Measurements from ENCODE around the gene MOGAT3. TPM values are rescaled to one million over a fixed set of nuclear protein-coding genes. Genes with fewer than 3 reads are reported as not detected.
A peak's percentile ranks its signal among the peaks of the same experiment; 100 is the strongest.

MOGAT3 gene
- total and polyA plus RNA-seq, 2 experiments from 2014 or later = 0.44 TPM; not detected in 1

- TF ChIP-seq CTCF (conservative IDR thresholded peaks at IDR 0.05; ENCODE audit: low read depth in 2 of 2) (no peak), ZNF114 (CRISPR knock-in tag; IDR thresholded peaks at IDR 0.05) (no peak), ETS1 (IDR thresholded peaks at IDR 0.05) (no peak), ZNF331 (CRISPR knock-in tag; IDR thresholded peaks at IDR 0.05; ENCODE audit: low read depth) (no peak), NANOG (IDR thresholded peaks at IDR 0.05; ENCODE audit: borderline replicate concordance) (no peak), EZH2 (IDR thresholded peaks at IDR 0.05; ENCODE audit: low read depth, unreplicated experiment) (no peak)
Observed at GRCh38 chr7:101241015-101241363, 40.2 kb upstream of the MOGAT3 start (continued).

GRCh38 chr7:101240226-101241014 is 39.6 kb upstream of the MOGAT3 start:
- H3K27ac Mint-ChIP-seq = no peak overlapping the region; the same call in 1 of the 2 replicates
- Histone ChIP-seq H3K27me3 (ENCODE audit: insufficient read depth) (no peaks in the 10 kb centered on the region), H3F3A (replicated peaks; ENCODE audit: low read depth) (peaks cover 27% of the 10 kb centered on the region), H3K36me3 (ENCODE audit: insufficient read depth) (no peaks in the 10 kb centered on the region), H3K79me2 (replicated peaks; ENCODE audit: insufficient read depth) (peaks cover 20% of the 10 kb centered on the region), H3K4me2 (no peak overlapping the region), H3K27ac (ENCODE audit: low read depth) (0 out of 2 replicates have a peak overlapping the region, but pooled peaks have one; percentile 66), H2AFZ (no peak overlapping the region), H4K20me1 (replicated peaks; ENCODE audit: insufficient read depth) (peaks cover 6% of the 10 kb centered on the region), H3K4me3 (no peak overlapping the region), H3K4me1 (ENCODE audit: insufficient read depth) (peaks cover 32% of the 10 kb centered on the region), H3K9me2 (ENCODE audit: insufficient read depth) (no peaks in the 10 kb centered on the region)
- H3K4me1 Mint-ChIP-seq = peaks cover 23% of the 10 kb centered on the region
- H3K9me3 Mint-ChIP-seq = no peaks in the 10 kb centered on the region
- H3K4me3 Mint-ChIP-seq = no peak overlapping the region
- ATAC-seq = no peak
- H3K36me3 Mint-ChIP-seq (ENCODE audit: low read depth) = peaks cover 24% of the 10 kb centered on the region
- H3K27me3 Mint-ChIP-seq (ENCODE audit: insufficient read depth, low read depth, poor library complexity) = peaks cover 27% of the 10 kb centered on the region
- DNase-seq (ENCODE audit: low spot score) = no peak
- TF ChIP-seq POLR2AphosphoS5 (IDR thresholded peaks at IDR 0.05; ENCODE audit: low read depth) (no peak), ZNF114 (CRISPR knock-in tag; IDR thresholded peaks at IDR 0.05) (no peak), REST (IDR thresholded peaks at IDR 0.05; ENCODE audit: unreplicated experiment) (no peak), CREB1 (CRISPR knock-in tag; IDR thresholded peaks at IDR 0.05; ENCODE audit: low read depth) (no peak), EZH2 (IDR thresholded peaks at IDR 0.05; ENCODE audit: low read depth, unreplicated experiment) (no peak), NANOG (IDR thresholded peaks at IDR 0.05; ENCODE audit: borderline replicate concordance) (no peak), ZNF462 (CRISPR knock-in tag; IDR thresholded peaks at IDR 0.05) (no peak), JUNB (IDR thresholded peaks at IDR 0.05; ENCODE audit: unreplicated experiment) (no peak), EZH2phosphoT487 (IDR thresholded peaks at IDR 0.05; ENCODE audit: unreplicated experiment) (no peak)
